ENCODE results near the gene BEX3. TPM values are rescaled to one million over a fixed set of nuclear protein-coding genes. Genes with fewer than 3 reads are reported as not detected.

BEX3 gene
- total and polyA plus RNA-seq, 11 donors: 74.4 to 153 (median 114) TPM

DNA sequence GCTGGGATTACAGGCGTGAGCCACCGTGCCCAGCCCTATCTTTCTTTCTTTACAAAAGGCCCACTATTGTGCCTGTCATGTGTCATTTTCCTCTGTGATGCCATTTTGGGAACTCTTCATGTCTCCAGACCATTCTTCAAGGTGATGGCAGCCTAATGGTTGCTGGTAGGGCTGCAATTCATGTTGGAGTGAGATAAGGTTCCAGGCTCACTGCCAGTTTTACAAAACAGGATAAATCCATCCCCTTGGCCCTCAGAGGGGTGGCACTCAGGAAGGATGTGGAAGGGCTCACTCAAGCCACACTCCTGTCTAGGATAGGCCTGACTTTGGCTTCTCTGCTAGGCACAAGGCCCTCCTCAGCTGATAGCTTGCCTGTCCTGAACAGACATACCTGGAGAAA lies 16.2 kb upstream of the BEX3 start:
- ATAC-seq (no peak), DNase-seq (no peak)
- Histone ChIP-seq H3K9me3 (no peaks in the 10 kb centered on the region), H3K27me3 (peaks cover 0 to 4% (median 0%) of the 10 kb centered on the region in 9 donors), H3K4me1 (peaks cover 0 to 8% (median 0%) of the 10 kb centered on the region in 12 donors), H3K27ac (no peak overlapping the region), H3K4me3 (no peak overlapping the region), H3K36me3 (peaks cover 0 to 10% (median 0%) of the 10 kb centered on the region in 9 donors)
- intact Hi-C loops (cut with DNase I): no loop called here
- TF ChIP-seq, protein P1, sequence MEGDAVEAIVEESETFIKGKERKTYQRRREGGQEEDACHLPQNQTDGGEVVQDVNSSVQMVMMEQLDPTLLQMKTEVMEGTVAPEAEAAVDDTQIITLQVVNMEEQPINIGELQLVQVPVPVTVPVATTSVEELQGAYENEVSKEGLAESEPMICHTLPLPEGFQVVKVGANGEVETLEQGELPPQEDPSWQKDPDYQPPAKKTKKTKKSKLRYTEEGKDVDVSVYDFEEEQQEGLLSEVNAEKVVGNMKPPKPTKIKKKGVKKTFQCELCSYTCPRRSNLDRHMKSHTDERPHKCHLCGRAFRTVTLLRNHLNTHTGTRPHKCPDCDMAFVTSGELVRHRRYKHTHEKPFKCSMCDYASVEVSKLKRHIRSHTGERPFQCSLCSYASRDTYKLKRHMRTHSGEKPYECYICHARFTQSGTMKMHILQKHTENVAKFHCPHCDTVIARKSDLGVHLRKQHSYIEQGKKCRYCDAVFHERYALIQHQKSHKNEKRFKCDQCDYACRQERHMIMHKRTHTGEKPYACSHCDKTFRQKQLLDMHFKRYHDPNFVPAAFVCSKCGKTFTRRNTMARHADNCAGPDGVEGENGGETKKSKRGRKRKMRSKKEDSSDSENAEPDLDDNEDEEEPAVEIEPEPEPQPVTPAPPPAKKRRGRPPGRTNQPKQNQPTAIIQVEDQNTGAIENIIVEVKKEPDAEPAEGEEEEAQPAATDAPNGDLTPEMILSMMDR (IDR thresholded peaks at IDR 0.05): no peak
- TF ChIP-seq POLR2A (IDR thresholded peaks at IDR 0.05): no peak
- 45 to 70% (median 61%) methylated on average over 2 of the region's 2 CpGs for WGBS, 4 donors

GRCh38 chrX:103360916-103361315 lies 15.4 kb upstream of the BEX3 start:
- no peak for TF ChIP-seq POLR2A (IDR thresholded peaks at IDR 0.05)
- TF ChIP-seq, protein P1 (IDR thresholded peaks at IDR 0.05): no peak
- no peak overlapping the region for H3K27ac ChIP-seq
- 55 to 66% (median 64%) methylated on average over 2 of the region's 2 CpGs for WGBS, 4 donors
- H3K27me3 ChIP-seq: peaks cover 0 to 4% (median 0%) of the 10 kb centered on the region in 9 donors
- no peak for DNase-seq
- H3K9me3 ChIP-seq: no peaks in the 10 kb centered on the region
- H3K4me3 ChIP-seq: no peak overlapping the region
- H3K36me3 ChIP-seq: peaks cover 0 to 10% (median 0%) of the 10 kb centered on the region in 9 donors
- intact Hi-C loops (cut with DNase I): no loop called here
- no peak for ATAC-seq
- peaks cover 0 to 8% (median 0%) of the 10 kb centered on the region in 12 donors for H3K4me1 ChIP-seq

GRCh38 chrX:103361798-103362197 lies 14.5 kb upstream of the BEX3 start:
- TF ChIP-seq, protein P1 (IDR thresholded peaks at IDR 0.05): no peak
- TF ChIP-seq POLR2A (IDR thresholded peaks at IDR 0.05): no peak
- H3K27ac ChIP-seq: no peak overlapping the region
- H3K9me3 ChIP-seq: no peaks in the 10 kb centered on the region
- peaks cover 0 to 8% (median 0%) of the 10 kb centered on the region in 12 donors for H3K4me1 ChIP-seq
- peaks cover 0 to 10% (median 0%) of the 10 kb centered on the region in 9 donors for H3K36me3 ChIP-seq
- ATAC-seq: no peak
- no peak for DNase-seq
- 31 to 63% (median 52%) methylated on average over 1 of the region's 1 CpG for WGBS, 4 donors
- intact Hi-C loops (cut with DNase I): no loop called here
- H3K4me3 ChIP-seq: no peak overlapping the region
- no peaks in the 10 kb centered on the region for H3K27me3 ChIP-seq

DNA sequence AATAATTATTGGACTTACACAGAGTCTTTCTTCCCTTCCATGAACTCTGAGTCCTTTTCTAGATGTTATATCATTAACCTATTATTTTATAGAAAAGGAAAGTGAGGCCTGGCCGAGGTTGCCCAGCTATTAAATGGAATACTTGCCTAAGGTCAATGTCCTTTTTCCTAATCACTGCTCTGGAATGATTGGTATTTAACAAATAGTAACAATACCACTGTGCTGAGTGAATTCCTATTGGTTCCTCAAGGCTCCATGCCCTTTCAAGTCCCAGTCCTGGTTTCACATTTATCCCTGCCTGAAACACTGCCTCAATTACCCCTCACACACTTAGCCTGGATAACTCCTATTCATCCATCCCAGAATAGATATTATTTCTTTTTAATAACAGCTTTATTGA lies 13.9 kb upstream of the BEX3 start:
- peaks cover 0 to 10% (median 0%) of the 10 kb centered on the region in 9 donors for H3K36me3 ChIP-seq
- 21 to 40% (median 28%) methylated on average over 1 of the region's 1 CpG for WGBS, 4 donors
- no peak overlapping the region for H3K4me3 ChIP-seq
- DNase-seq: no peak
- no peak overlapping the region for H3K27ac ChIP-seq
- peaks cover 0 to 5% (median 0%) of the 10 kb centered on the region in 12 donors for H3K4me1 ChIP-seq
- no peaks in the 10 kb centered on the region for H3K9me3 ChIP-seq
- no peaks in the 10 kb centered on the region for H3K27me3 ChIP-seq
- intact Hi-C loops (cut with DNase I): no loop called here
- no peak for ATAC-seq
- TF ChIP-seq, protein P1 (IDR thresholded peaks at IDR 0.05): no peak
- no peak for TF ChIP-seq POLR2A (IDR thresholded peaks at IDR 0.05)
